ENCODE data around the gene STS. TPM values are rescaled to one million over a fixed set of nuclear protein-coding genes. Genes with fewer than 3 reads are reported as not detected.
"Not testable (repeated sequence)": the region's sequence is repeated elsewhere in the genome, so short reads cannot be mapped to it uniquely, and the experiment has no call there.

STS gene
- total RNA-seq, 2 donors from 2014 or later = 2.1 to 6.6 TPM

GRCh38 chrX:7170898-7171297 is 23.4 kb downstream of the STS start:
- Mint-ChIP-seq H3K4me1 (no peaks in the 10 kb centered on the region), H3K9me3 (peaks cover 13% of the 10 kb centered on the region), H3K4me3 (no peak overlapping the region), H3K36me3 (ENCODE audit: low read depth) (peaks cover 5% of the 10 kb centered on the region), H3K27ac (no peak overlapping the region), H3K27me3 (ENCODE audit: insufficient read depth) (no peaks in the 10 kb centered on the region)
- DNase-seq = peak; percentile 72
- 90% methylated on average over 3 of the region's 3 CpGs; no CpG with 5 or more reads in 1 of the 2 experiments for WGBS, 2 experiments (ENCODE audit: insufficient coverage in 1 of 2, insufficient read length in 1 of 2)
- H3K36me3 ChIP-seq (ENCODE audit: control insufficient read depth, insufficient read depth, low read length) = no peaks in the 10 kb centered on the region
- no peaks in the 10 kb centered on the region for H3K4me1 ChIP-seq (ENCODE audit: control insufficient read depth, insufficient read depth, low read length)
- no peak overlapping the region for H3K9ac ChIP-seq (ENCODE audit: extremely low read depth, low read length, poor library complexity, severe bottlenecking)
- H3K27me3 ChIP-seq (ENCODE audit: control insufficient read depth, insufficient read depth, low read length, poor library complexity, severe bottlenecking) = no peaks in the 10 kb centered on the region
- peaks cover 6% of the 10 kb centered on the region for H3K9me3 ChIP-seq (ENCODE audit: control insufficient read depth, low read length)
- no peak overlapping the region for H3K27ac ChIP-seq (ENCODE audit: low read depth, low read length)
- peak; percentile 75 for TF ChIP-seq CTCF (conservative IDR thresholded peaks at IDR 0.05)
- H3K4me3 ChIP-seq (ENCODE audit: low read length) = no peak overlapping the region

GRCh38 chrX:7178859-7179258 is 31.3 kb downstream of the STS start:
- H3K27ac ChIP-seq (ENCODE audit: low read depth, low read length); H3K4me3 Mint-ChIP-seq; H3K27me3 Mint-ChIP-seq (ENCODE audit: insufficient read depth); H3K36me3 Mint-ChIP-seq (ENCODE audit: low read depth); H3K27ac Mint-ChIP-seq; H3K9ac ChIP-seq (ENCODE audit: extremely low read depth, low read length, poor library complexity, severe bottlenecking); H3K4me1 ChIP-seq (ENCODE audit: control insufficient read depth, insufficient read depth, low read length); H3K36me3 ChIP-seq (ENCODE audit: control insufficient read depth, insufficient read depth, low read length); H3K27me3 ChIP-seq (ENCODE audit: control insufficient read depth, insufficient read depth, low read length, poor library complexity, severe bottlenecking); H3K4me1 Mint-ChIP-seq; H3K9me3 Mint-ChIP-seq; H3K4me3 ChIP-seq (ENCODE audit: low read length); H3K9me3 ChIP-seq (ENCODE audit: control insufficient read depth, low read length); DNase-seq: not testable (repeated sequence)
- 84 to 90% methylated on average over 2 of the region's 2 CpGs for WGBS, 2 experiments (ENCODE audit: insufficient coverage in 1 of 2, insufficient read length in 1 of 2)

DNA sequence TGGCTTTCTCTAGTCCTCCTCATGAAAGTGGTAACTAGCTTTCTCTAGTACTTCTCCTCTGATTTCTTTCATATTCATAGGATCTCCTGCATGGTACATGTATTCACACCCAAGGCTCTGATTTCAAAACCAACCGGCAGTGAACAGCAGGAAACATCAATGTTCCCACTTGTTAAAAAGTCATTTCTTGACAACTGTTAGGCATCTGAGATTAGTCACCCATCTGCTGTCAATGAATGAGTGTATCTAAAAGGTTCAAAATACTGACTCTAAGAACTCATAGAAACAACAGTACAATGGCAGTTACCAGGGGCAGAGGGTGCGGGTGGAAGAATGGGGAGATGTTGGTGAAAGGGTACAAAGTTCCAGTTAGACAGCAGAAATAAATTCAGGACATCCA is 31.9 kb downstream of the STS start:
- H3K9me3 Mint-ChIP-seq = no peaks in the 10 kb centered on the region
- WGBS, 2 experiments (ENCODE audit: insufficient coverage in 1 of 2, insufficient read length in 1 of 2) = 94% methylated on average over 2 of the region's 2 CpGs; no CpG with 5 or more reads in 1 of the 2 experiments

More for the DNA sequence above, 31.9 kb downstream of the STS start:
- no peaks in the 10 kb centered on the region for H3K36me3 ChIP-seq (ENCODE audit: control insufficient read depth, insufficient read depth, low read length)
- TF ChIP-seq CTCF (conservative IDR thresholded peaks at IDR 0.05) = no peak
- H3K27me3 Mint-ChIP-seq (ENCODE audit: insufficient read depth) = no peaks in the 10 kb centered on the region
- no peak overlapping the region for H3K4me3 ChIP-seq (ENCODE audit: low read length)
- DNase-seq = no peak
- H3K4me1 Mint-ChIP-seq = no peaks in the 10 kb centered on the region
- no peaks in the 10 kb centered on the region for H3K9me3 ChIP-seq (ENCODE audit: control insufficient read depth, low read length)
- H3K27ac ChIP-seq (ENCODE audit: low read depth, low read length) = no peak overlapping the region
- no peaks in the 10 kb centered on the region for H3K4me1 ChIP-seq (ENCODE audit: control insufficient read depth, insufficient read depth, low read length)
- no peak overlapping the region for H3K4me3 Mint-ChIP-seq
- H3K9ac ChIP-seq (ENCODE audit: extremely low read depth, low read length, poor library complexity, severe bottlenecking) = no peak overlapping the region
- H3K27me3 ChIP-seq (ENCODE audit: control insufficient read depth, insufficient read depth, low read length, poor library complexity, severe bottlenecking) = no peaks in the 10 kb centered on the region
- no peaks in the 10 kb centered on the region for H3K36me3 Mint-ChIP-seq (ENCODE audit: low read depth)
- H3K27ac Mint-ChIP-seq = no peak overlapping the region

All from endodermal cell (in vitro differentiated cells).